Natural killer cell (primary cell): ENCODE measurements around the gene MYO5C. TPM values are rescaled to one million over a fixed set of nuclear protein-coding genes. Genes with fewer than 3 reads are reported as not detected.

Experiments
- ATAC-seq, 3 donors: fragments of 150-1000 bp in 2 of 3; fragments of 200-7000 bp in 1 of 3; cut with Tn5 transposase; 1 replicate in 1 of 3; 2 replicates in 2 of 3; pipeline ENCODE4 v1.10.0; 2021; ENCODE audit warnings: mild to moderate bottlenecking in 2 of 3, moderate library complexity in 2 of 3
- DNase-seq, 2 donors: peaks; one replicate each; pipeline versions ENCODE4 v3.0.0 to v3.0.0-alpha.2; 2013 to 2021; ENCODE audit warnings: mixed read lengths in 1 of 2
- H3K27ac ChIP-seq: one replicate; pipeline ENCODE4 v1.5.1; 2013; ENCODE audit warnings: mild to moderate bottlenecking, low read length
- H3K27me3 ChIP-seq: one replicate; pipeline ENCODE4 v1.6.1; 2013; ENCODE audit warnings: low read length; ENCODE audit not compliant: control insufficient read depth, insufficient read depth
- H3K36me3 ChIP-seq: one replicate; pipeline ENCODE4 v1.6.1; 2013; ENCODE audit warnings: low read length; ENCODE audit not compliant: control insufficient read depth, insufficient read depth
- H3K4me1 ChIP-seq: one replicate; pipeline ENCODE4 v1.6.1; 2013; ENCODE audit warnings: low read length; ENCODE audit not compliant: control insufficient read depth, insufficient read depth
- H3K4me3 ChIP-seq: one replicate; pipeline ENCODE4 v1.5.1; 2013; ENCODE audit warnings: low read length
- H3K9me3 ChIP-seq: one replicate; pipeline ENCODE4 v1.6.1; 2013; ENCODE audit warnings: low read length; ENCODE audit not compliant: control insufficient read depth, insufficient read depth
- H3K27ac Mint-ChIP-seq, 2 donors: one replicate each; pipeline ENCODE4 v1.8.0; 2022; ENCODE audit warnings: mild to moderate bottlenecking in 2 of 2, mixed read lengths in 2 of 2, moderate library complexity in 1 of 2
- H3K27me3 Mint-ChIP-seq, 2 donors: one replicate each; pipeline ENCODE4 v1.8.0; 2022; ENCODE audit warnings: low read depth in 2 of 2, mixed read lengths in 2 of 2
- H3K36me3 Mint-ChIP-seq: one replicate; pipeline ENCODE4 v1.8.0; 2022; ENCODE audit warnings: mixed read lengths
- H3K4me1 Mint-ChIP-seq, 2 donors: one replicate each; pipeline ENCODE4 v1.8.0; 2022; ENCODE audit warnings: mixed read lengths in 2 of 2
- H3K4me3 Mint-ChIP-seq: one replicate; pipeline ENCODE4 v1.8.0; 2022; ENCODE audit warnings: mild to moderate bottlenecking, moderate library complexity, mixed read lengths
- H3K9me3 Mint-ChIP-seq, 2 donors: one replicate each; pipeline ENCODE4 v1.8.0; 2022; ENCODE audit warnings: mixed read lengths in 2 of 2
- WGBS: methylation state at CpG from one replicate; pipeline ENCODE4 v1.1.7; 2013; ENCODE audit warnings: missing lambda C conversion rate; ENCODE audit not compliant: insufficient coverage; 5-methylcytosine and 5-hydroxymethylcytosine counted together
- intact Hi-C: fragments of 100-400 bp; cut with micrococcal nuclease; formaldehyde crosslinking; loops from one replicate; pipeline ENCODE4 v1.14.2; 2022
- total RNA-seq, 4 donors: library from RNA; stranded (reverse); fragments of 120-200 nt in 1 of 4; gene quantifications; one replicate each; pipeline versions ENCODE4 v1.2.3 to v1.2.4, GENCODE V29; 2013 to 2022
- TF ChIP-seq, protein P1 (sequence below): fragments of 200-600 bp; IDR thresholded peaks from one replicate; pipeline ENCODE4 v1.8.0; 2022; ENCODE audit warnings: antibody characterized with exemption

The MYO5C gene
- total RNA-seq, 3 donors from 2014 or later (not counting 1 experiment from before 2014, with no cell fraction given), result 0.45 to 0.82 (median 0.60) TPM

GRCh38 chr15:52256366-52256765, 39.2 kb downstream of the MYO5C start:
- Mint-ChIP-seq H3K27ac (peak overlapping the region in 1 of 2 donors; percentile 27), H3K36me3 (no peaks in the 10 kb centered on the region), H3K9me3 (no peaks in the 10 kb centered on the region), H3K27me3 (peaks cover 0 to 2% of the 10 kb centered on the region in 2 donors), H3K4me3 (peak overlapping the region; percentile 47), H3K4me1 (peaks cover 8 to 12% of the 10 kb centered on the region in 2 donors)
- DNase-seq (peak; percentile 45 to 90), ATAC-seq (peak; percentile 86 to 95 (median 93))
- intact Hi-C loops, result loop anchor here (1.0 to 5.0 kb wide), 2 partner anchors 76 to 479 kb away; no protein-coding TSS in a partner anchor
- Histone ChIP-seq H3K4me3 (no peak overlapping the region), H3K4me1 (peaks cover 10% of the 10 kb centered on the region), H3K27ac (no peak overlapping the region), H3K27me3 (no peaks in the 10 kb centered on the region), H3K9me3 (no peaks in the 10 kb centered on the region), H3K36me3 (no peaks in the 10 kb centered on the region)
- 13% methylated on average over 9 of the region's 10 CpGs for WGBS
- TF ChIP-seq, protein P1, sequence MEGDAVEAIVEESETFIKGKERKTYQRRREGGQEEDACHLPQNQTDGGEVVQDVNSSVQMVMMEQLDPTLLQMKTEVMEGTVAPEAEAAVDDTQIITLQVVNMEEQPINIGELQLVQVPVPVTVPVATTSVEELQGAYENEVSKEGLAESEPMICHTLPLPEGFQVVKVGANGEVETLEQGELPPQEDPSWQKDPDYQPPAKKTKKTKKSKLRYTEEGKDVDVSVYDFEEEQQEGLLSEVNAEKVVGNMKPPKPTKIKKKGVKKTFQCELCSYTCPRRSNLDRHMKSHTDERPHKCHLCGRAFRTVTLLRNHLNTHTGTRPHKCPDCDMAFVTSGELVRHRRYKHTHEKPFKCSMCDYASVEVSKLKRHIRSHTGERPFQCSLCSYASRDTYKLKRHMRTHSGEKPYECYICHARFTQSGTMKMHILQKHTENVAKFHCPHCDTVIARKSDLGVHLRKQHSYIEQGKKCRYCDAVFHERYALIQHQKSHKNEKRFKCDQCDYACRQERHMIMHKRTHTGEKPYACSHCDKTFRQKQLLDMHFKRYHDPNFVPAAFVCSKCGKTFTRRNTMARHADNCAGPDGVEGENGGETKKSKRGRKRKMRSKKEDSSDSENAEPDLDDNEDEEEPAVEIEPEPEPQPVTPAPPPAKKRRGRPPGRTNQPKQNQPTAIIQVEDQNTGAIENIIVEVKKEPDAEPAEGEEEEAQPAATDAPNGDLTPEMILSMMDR, result peak; percentile 71

DNA sequence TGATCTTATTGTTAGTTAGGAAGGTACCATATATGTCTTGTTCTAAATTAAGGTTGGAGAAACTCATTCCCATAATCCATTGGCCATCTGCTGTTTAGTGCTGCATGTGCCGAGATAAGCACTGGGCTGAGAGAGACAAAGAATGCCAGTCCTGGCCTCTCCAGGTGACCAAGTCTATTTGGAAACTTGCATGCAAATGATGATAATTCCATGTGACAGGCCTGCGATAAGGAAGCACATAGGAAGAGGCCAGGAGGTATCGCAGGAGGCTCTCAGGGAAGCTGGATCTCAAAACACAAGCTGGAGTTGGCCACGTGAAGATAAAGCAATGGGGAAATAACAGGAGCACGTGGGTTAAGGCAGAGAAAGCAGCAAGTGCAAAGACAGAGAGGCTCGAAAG, 39.7 kb downstream of the MYO5C start:
- H3K36me3 ChIP-seq, result no peaks in the 10 kb centered on the region
- Mint-ChIP-seq H3K27ac (peak overlapping the region in 1 of 2 donors; percentile 27), H3K36me3 (no peaks in the 10 kb centered on the region), H3K4me1 (peaks cover 8 to 12% of the 10 kb centered on the region in 2 donors), H3K4me3 (no peak overlapping the region), H3K27me3 (peaks cover 0 to 2% of the 10 kb centered on the region in 2 donors), H3K9me3 (no peaks in the 10 kb centered on the region)
- no peak overlapping the region for H3K27ac ChIP-seq
- 77% methylated on average over 6 of the region's 6 CpGs for WGBS
- DNase-seq (no peak), ATAC-seq (peak in 1 of 3 donors; percentile 10)
- no peaks in the 10 kb centered on the region for H3K27me3 ChIP-seq
- TF ChIP-seq, protein P1, result no peak
- H3K4me3 ChIP-seq, result no peak overlapping the region
- intact Hi-C loops, result loop anchor here (1.0 to 5.0 kb wide), 2 partner anchors 76 to 479 kb away; no protein-coding TSS in a partner anchor
- peaks cover 6% of the 10 kb centered on the region for H3K4me1 ChIP-seq
- no peaks in the 10 kb centered on the region for H3K9me3 ChIP-seq

GRCh38 chr15:52255008-52255407, 40.6 kb downstream of the MYO5C start:
- Mint-ChIP-seq H3K27me3 (peaks cover 0 to 2% of the 10 kb centered on the region in 2 donors), H3K4me3 (no peak overlapping the region), H3K4me1 (peaks cover 8 to 12% of the 10 kb centered on the region in 2 donors), H3K36me3 (no peaks in the 10 kb centered on the region), H3K27ac (no peak overlapping the region), H3K9me3 (no peaks in the 10 kb centered on the region)
- H3K27me3 ChIP-seq, result no peaks in the 10 kb centered on the region
- DNase-seq (no peak), ATAC-seq (no peak)
- WGBS, result no CpG with 5 or more reads among the region's 1 CpG
- TF ChIP-seq, protein P1, result no peak
- no peak overlapping the region for H3K27ac ChIP-seq
- peaks cover 5% of the 10 kb centered on the region for H3K4me1 ChIP-seq
- H3K36me3 ChIP-seq, result no peaks in the 10 kb centered on the region
- no peak overlapping the region for H3K4me3 ChIP-seq
- no peaks in the 10 kb centered on the region for H3K9me3 ChIP-seq
- intact Hi-C loops, result loop anchor here (5.0 kb wide), 1 partner anchor 77 kb away; no protein-coding TSS in a partner anchor

- ATAC-seq, result no peak
Measured at GRCh38 chr15:52254391-52254790, 41.2 kb downstream of the MYO5C start.

More at GRCh38 chr15:52254391-52254790, 41.2 kb downstream of the MYO5C start:
- intact Hi-C loops, result no loop called here
- H3K36me3 ChIP-seq, result no peaks in the 10 kb centered on the region
- no peak overlapping the region for H3K4me3 ChIP-seq
- peaks cover 5% of the 10 kb centered on the region for H3K4me1 ChIP-seq
- TF ChIP-seq, protein P1, result no peak
- Mint-ChIP-seq H3K4me1 (peaks cover 8 to 12% of the 10 kb centered on the region in 2 donors), H3K36me3 (no peaks in the 10 kb centered on the region), H3K27ac (no peak overlapping the region), H3K4me3 (no peak overlapping the region), H3K9me3 (no peaks in the 10 kb centered on the region), H3K27me3 (peaks cover 0 to 2% of the 10 kb centered on the region in 2 donors)
- H3K27ac ChIP-seq, result no peak overlapping the region
- H3K9me3 ChIP-seq, result no peaks in the 10 kb centered on the region
- 62% methylated on average over 4 of the region's 4 CpGs for whole genome bisulfite sequencing
- no peak for DNase-seq
- H3K27me3 ChIP-seq, result no peaks in the 10 kb centered on the region
